ENCODE data around the gene ARSB.

ARSB gene

DNA sequence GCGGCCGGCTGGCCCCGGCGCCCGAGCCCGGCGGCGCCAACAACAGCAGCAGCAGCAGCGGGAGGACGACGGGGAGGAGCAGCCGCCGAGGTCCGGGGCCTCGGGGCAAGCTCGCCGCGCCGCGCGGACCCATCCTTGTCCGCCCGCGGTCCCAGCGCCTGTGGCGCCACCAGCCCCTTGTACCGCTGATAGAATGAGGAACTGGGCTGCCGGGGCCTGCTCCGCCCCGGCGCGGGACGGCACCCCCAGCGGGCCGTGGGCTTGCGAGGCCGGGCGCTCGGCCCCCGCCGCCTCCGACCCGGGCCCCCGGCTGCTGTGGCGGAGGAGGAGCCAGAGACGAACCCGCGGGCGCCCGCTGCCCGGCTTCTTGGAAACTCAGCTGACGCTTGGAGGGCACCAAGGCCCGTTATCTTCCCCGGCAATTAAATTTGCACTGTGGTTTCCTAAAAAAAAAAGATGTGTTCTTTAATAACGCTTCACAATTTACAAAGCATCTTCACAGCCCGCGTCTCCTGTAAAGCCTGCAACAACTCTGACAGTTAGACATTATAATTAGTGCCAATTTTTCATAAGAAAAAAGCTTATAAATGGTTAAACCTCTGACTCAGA lies at the start of gene ARSB:
TSS of gene ARSB (minus strand) at position 195 of the 609 bp plus-strand sequence. CDS start at position 133, 62 bp downstream.
- DNase-seq = peak; percentile 52

DNA sequence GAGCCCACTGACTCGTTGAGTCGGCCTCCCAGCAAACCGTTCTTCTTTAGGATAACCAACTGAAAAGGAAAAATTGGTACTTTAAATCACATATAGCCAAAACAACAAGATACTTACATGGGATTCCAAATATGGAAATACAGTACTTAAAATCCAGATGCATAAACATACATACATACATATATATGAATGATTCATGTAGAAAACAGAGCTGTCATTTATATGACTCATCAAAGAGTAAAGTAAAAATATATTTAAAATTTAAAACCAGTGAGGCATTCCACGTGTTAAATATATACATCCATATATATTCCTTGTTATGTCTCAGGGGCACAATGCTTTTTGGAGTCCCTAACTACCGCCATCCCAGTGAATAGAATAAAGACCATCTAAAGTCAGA lies 47.7 kb upstream of the ARSB start:
- DNase-seq = no peak

DNA sequence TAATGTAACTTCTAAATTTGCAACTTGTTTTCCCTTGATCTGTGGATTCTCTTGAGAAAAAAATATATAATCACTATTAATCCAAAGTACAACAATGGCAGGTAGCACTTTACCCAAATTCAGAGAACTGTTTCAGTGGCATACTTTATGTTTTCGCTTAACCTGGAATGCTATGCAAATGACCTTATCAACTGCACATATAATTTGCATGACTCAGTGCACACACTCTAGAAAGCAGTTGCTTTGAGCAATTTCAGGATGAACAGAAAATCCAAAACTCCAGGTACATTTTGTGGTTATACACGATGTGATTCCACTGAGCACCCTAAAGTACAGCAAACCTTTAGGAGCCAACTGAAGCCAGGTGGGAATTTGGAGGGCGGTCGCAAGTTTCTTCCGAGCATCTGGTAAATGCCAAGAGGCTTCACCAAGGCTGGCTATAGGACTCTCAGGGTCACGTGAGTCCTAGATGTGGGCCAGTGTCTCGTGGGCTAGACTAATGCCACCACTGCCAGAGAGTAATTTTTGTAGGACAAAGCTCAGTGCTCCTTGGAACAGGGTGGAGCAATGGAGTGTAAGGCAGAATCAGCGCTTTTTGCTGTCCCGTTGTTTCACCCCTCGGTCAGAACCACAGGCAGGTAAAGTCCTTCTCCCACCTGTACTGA lies 47.1 kb upstream of the ARSB start:
- no peak for DNase-seq

GRCh38 chr5:79031485-79031867 lies 46.4 kb upstream of the ARSB start:
- DNase-seq = no peak

DNA sequence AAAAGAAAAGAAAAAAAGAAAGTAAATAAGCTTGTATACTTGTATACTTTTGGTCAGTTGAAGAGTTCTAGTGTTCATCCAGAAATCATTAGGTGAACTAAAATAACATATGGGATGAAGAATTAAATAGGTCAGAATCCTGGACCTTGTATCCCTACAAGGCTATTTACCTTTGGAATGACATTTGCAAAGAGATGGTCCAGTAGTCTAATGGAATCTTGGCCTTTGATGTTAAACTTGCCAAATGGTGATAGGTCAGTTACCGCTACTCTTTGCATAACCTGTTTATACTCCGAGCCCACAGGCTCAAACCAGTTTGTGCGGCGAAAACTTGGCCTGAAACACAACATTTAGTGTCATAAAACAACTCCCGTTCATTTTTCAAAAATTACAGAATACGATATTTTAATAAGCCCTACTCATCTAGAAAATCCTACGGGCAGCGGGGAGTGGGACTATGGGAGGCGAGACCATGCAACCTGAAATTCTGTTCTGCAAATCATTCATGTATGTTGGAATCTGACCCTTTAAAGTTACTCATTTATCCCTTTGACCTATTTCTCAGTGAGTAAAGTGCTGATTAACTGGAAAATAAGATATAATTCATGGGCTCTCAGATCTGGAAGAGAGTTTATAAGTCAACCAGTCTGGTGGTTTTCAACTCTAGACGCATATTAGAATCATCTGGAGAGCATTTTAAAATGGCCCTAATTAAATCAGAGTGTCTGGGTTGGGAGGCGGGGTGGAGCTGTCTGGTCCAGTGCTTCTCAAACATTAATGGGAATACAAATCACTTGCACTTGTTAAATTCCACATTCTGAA lies 45.8 kb upstream of the ARSB start:
- no peak for DNase-seq

GRCh38 chr5:79025054-79025472 lies 40.0 kb upstream of the ARSB start:
- DNase-seq = peak; percentile 49

DNA sequence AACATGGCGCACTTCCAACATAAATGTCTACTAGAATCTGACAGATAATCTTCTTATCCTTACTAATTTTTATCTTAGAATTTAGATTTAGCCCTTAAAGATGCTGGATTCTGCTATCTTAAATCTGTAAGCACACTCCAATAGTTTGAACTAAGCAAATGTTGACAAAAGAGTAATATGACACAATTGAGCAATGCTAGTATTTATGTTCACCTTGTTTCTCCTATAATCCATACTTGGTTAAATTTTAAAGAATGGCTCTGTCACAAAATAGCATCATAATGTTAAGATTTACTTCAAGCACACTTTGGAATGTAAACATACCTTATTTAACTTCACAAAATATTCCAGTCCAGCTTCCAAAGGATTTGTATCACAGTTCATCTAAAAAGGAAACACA lies 38.8 kb upstream of the ARSB start:
- no peak for DNase-seq

GRCh38 chr5:79023348-79023747 lies 38.2 kb upstream of the ARSB start:
- no peak for DNase-seq

DNA sequence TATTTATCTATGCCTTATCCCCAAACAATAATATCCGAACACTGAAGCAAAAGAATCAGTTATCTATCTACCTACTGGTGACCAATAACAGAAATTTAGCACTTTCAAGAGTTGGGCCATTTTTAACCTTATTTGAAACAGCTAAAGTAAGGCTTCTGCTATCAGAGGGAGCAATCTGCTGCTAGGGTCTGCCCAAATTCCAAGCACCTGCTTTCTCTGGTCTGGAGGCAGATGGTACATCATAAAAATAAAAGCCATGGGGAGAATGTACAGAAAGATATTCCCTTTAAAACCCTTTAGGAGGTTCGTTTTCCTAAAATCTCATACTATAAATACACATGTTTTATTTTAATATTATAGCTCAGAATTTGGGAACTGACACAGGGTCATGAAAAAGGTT lies 37.7 kb upstream of the ARSB start:
- DNase-seq = no peak

- DNase-seq = no peak
These were observed 36.6 kb upstream of the ARSB start for GRCh38 chr5:79021753-79022152.

DNA sequence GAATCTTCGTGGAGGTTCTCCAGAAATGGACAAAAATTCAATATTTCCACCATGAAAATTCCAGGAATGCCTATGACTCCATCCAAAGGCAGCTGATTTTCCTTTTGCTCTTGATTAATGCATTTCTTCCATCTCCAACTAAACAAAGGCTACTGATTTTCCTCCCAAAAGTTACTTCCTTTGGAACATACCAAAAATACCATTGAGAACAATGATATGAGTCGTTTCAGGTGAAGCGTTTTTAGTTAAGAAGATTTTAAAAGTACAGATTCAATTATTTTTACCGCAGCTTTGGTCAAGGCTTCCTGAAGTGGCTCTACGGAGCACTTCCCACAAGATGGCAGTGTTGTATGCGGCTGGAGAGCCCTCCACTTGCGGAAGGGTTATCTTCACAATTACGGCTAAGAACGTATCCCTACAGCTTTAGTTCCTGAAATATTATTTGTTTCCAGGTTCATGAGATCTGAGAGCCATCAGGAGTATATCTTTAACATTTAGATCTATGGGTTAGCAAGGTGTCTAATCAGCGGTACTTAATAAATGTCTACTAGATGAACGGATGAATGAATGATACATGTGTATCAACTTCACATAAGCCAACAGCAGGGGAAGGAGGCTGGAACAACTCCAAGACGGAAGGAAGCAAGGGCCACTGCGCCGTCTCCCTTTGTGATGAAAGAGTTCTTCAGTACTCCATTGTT lies 35.9 kb upstream of the ARSB start:
- peak; percentile 31 for DNase-seq

DNA sequence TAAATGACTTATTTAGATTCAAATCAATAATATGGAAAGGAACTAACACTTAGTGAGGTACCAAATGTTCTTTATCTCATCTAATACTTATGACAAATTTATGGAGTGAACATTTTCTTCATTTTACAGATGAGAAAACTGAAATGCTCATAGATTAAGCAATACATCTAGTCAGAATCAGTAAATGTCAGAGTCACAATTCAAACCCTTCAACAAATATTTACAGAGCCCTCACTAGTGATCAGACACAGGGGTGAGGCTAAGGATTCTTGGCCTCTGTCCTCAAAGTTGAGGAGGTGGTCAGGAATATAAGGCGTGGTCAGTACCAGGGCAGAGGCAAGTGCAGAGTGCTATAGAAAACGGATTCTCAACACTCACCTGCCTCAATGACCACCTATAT lies 29.5 kb upstream of the ARSB start:
- DNase-seq = no peak

DNA sequence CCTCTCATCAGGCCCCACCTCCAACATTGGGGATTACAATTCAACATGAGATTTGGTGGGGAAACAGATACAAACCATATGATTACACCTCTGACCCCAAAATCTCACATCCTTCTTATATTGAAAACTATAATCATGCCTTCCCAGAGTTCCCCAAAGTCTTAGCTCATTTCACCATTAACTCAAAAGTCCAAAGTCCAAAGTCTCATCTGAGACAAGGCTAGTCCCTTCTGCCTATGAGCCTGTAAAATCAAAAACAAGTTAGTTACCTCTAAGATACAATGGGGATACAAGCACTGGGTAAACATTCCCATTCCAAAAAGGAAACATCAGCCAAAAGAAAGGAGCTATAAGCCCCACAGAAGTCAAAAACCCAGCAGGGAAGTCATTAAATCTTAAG lies 26.8 kb upstream of the ARSB start:
- no peak for DNase-seq

DNA sequence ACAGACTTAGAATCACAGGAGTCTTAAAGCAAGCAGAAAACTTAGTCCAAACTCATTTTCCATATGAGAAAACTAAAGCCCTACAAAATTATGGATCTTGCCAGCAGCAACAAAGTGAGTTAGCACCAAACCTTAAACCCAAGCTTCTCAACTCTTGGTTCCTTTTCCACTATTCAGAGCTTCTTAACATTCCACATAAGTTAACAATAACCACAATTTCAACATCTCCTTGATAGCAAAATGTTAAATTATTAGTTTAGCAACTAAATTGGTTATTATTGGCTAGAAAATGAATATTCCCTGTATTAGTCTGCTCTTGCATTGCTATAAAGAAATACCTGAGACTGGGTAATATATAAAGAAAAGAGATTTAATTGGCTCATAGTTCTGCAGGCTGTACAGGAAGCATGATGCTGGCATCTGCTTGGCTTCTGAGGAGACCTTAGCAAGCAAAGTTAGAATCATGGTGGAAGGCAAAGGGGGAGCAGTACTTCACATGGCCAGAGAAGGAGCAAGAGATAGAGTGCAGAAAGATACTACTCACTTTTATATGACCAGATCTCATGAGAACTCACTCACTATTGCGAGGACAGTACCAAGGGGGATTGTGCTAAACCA lies 26.2 kb upstream of the ARSB start:
- no peak for DNase-seq

DNA sequence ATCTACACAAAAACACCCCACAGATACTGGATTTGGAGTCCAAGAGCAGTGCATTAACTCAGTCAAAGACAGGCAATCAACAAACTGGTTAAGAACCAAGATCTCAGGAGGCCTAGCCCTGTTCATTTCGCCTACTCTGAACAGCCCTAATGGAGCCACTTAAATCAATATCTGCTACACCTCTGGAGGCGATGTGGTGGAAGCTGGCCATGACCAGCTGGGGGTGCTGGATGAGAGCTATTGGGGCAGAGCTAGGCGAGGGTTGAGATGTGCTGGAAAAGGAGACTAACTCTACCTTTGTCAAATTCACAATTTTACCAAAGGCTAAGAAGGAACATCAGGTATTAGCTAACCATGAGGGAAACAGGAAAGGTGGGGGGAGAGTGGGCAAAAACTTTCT lies 23.3 kb upstream of the ARSB start:
- no peak for DNase-seq

DNA sequence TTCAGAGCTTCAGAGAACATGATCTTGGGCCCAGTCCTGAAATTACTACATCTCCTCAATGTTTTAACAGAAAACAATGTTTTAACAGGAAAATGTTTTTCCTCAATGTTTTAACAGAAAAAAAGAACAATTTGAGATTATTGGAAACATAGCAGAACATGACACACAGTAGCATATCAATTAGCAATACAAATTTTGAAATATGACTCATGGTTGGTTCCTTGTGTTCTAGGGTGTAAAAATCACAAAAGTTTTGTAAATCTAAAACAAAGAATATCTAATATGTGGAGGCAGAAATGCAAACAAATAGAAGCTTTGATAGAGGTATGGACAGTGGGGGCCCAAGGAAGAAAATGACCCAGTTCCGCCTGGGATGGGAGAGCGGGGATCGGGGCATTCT lies 22.8 kb upstream of the ARSB start:
- DNase-seq = no peak

DNA sequence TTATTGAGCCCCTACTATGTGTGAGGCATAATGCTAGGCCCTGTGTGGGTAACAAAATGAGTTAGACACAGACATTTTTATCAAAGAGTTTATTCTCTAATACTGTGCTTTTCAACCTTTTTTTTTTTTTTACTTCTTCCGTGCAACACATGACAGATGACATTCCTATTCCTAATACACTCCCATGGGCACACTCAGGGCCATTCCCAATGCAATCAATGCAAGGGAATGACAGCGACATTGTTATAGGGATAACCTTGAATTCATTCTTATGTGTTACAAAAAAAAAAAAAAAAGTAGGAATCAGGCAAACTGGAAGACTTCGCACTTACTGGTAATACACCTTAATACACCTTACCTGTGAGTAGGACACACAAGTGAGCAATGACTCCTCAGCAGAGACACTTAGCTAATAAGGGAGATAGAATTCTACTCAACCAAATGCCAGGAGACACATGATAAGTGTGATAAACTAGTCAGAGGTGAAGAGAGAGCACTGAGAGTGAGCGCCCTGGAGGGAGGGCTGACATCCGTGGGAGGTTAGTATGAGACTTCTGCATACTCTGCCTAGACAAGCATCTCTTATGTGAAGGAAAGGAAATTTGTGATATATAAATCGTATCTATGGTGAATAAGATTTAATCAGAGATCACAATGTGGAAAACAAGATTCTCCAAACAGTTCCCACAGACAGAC lies 21.0 kb upstream of the ARSB start:
- DNase-seq = no peak

DNA sequence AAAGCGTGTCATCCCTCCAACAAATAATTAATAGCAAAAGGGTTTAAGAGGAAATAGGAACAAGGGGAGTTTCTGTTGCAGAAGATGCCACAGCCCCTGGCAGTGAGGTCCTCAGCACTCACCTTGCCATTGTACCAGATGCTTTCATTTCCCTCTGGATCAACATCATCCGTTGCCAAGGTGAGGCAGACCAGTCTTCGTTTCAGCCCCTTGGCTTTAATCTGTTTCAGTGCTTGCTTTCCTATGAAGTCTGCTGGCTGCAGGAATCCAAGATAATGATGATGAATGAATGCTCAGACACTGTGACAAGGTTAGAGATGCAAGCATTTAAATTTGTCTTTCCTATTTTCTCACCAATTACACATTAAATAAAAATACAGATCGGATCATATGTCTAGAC lies 20.0 kb upstream of the ARSB start:
- no peak for DNase-seq

DNA sequence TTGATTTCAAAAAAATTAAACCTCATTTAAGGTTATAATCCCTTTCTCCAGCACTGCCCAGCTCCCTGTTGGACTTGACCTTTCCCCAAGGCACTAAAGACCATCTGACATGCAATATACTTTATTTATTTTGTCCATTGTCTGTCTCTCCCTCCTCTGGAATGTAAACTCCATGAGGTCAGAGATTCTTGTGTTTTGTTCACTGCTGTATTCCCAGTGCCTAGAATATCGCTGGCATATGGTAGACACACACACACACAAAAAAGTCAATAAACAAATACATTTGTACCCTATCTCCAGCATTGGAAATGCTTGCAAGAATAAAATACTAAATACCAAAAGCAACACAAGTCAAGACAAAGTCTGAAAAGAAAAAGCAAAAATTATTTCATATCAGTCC lies 17.3 kb upstream of the ARSB start:
- no peak for DNase-seq

DNA sequence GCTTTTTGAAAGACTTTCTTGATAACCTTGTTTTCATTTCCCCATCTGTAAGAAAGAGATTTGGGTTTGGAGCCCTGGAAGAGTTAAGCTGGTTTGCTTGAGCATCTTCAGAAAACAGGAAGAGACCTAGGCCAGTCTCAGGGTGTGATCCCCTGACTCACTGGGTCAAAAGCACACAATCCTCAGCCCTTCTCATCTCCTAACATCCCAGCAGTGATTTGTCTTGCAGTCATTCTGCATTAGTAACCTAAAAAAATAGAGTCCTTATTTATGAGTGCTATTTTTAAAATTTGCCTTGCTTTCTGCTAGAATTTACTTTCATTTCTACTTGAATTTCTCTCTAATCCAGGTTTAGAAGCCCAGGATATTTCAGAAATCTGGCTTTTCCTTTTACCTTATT lies 16.4 kb upstream of the ARSB start:
- DNase-seq = no peak

- DNase-seq = no peak
These were observed 12.0 kb upstream of the ARSB start for GRCh38 chr5:78997090-78997489.

DNA sequence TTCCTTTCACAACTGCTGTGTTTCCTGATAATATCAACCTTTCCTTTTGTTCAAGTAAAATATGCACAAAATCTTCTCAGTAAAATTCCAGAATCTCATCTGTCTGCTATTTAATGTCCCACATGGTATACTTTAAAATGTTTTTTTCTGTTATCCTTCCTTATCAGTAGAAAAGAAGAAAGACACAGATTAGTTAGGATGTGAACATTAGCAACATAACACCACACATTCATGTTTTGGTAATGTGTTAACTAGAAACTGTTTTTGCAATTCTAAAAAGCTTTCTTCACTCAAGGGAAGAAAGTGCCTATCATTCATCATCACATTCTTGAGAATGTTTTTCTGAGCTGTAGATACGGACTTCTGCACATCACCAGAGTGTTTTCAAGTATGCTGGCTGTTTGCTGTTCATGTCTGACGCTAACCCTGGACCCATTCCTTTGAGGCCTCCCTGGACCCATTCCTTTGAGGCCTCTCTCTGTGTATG lies 10.5 kb upstream of the ARSB start:
- no peak for DNase-seq

Data from stimulated activated CD4-positive, alpha-beta T cell treated with anti-CD3 and anti-CD28 coated beads, Interleukin-1b, Interleukin-23, amount 100 ng/mL, for 48 hours (primary cell).